Muscle layer of colon (tissue), 2 donors: ENCODE measurements around the gene PCTP.

Experiments
- H3K27ac ChIP-seq: one replicate; pipeline ENCODE4 v1.7.0; 2013; ENCODE audit warnings: low read depth, mild to moderate bottlenecking, low read length, moderate library complexity
- H3K27me3 ChIP-seq, 2 donors: one replicate each; pipeline ENCODE4 v1.7.0; 2013; ENCODE audit warnings: low read length in 2 of 2, mild to moderate bottlenecking in 2 of 2; ENCODE audit not compliant: insufficient read depth in 2 of 2, control insufficient read depth in 1 of 2
- H3K36me3 ChIP-seq: one replicate; pipeline ENCODE4 v1.7.0; 2013; ENCODE audit warnings: mild to moderate bottlenecking, low read length; ENCODE audit not compliant: insufficient read depth
- H3K4me1 ChIP-seq: one replicate; pipeline ENCODE4 v1.7.0; 2013; ENCODE audit warnings: mild to moderate bottlenecking, low read length; ENCODE audit not compliant: insufficient read depth
- H3K4me3 ChIP-seq, 2 donors: one replicate each; pipeline ENCODE4 v1.7.0; 2013; ENCODE audit warnings: low read length in 2 of 2, low read depth in 1 of 2, mild to moderate bottlenecking in 1 of 2, moderate library complexity in 1 of 2
- H3K9ac ChIP-seq: one replicate; pipeline ENCODE4 v1.7.0; 2013; ENCODE audit warnings: low read length
- H3K9me3 ChIP-seq: one replicate; pipeline ENCODE4 v1.7.0; 2013; ENCODE audit warnings: mild to moderate bottlenecking, low read length
- donor health status: abdominal sarcoma.
- donor health status: Adenocarcinoma of cecum.

Gene PCTP

GRCh38 chr17:55776271-55776670, 25.4 kb downstream of the PCTP start:
- H3K27me3 ChIP-seq: no peaks in the 10 kb centered on the region
- no peaks in the 10 kb centered on the region for H3K4me1 ChIP-seq
- peaks cover 58% of the 10 kb centered on the region for H3K36me3 ChIP-seq
- H3K4me3 ChIP-seq: no peak overlapping the region
- no peak overlapping the region for H3K27ac ChIP-seq
- no peak overlapping the region for H3K9ac ChIP-seq
- H3K9me3 ChIP-seq: no peaks in the 10 kb centered on the region

DNA sequence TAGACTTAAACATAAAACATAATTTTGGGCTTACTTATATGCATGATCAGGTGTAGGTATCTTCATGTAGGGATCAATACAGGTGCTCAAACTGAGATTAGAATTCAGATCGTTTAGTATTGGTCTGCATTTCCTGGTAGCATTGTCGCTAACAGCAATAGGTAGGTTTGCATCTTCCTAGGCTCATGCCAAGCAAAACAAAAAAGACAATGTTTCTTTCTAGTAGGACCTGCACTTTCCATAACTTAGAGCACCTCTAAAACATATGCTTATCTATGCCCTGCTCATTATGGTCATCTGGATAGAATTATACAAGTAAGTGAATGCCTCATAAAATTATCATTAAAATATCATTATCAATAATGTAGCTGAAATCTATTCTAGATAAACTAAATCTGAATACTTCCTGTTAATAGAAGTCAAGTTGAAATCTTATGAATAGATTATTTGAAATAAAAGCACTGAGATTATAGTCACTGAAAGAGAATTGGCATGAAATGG, 26.7 kb downstream of the PCTP start:
- Histone ChIP-seq H3K9me3 (no peaks in the 10 kb centered on the region), H3K36me3 (peaks cover 45% of the 10 kb centered on the region), H3K27ac (no peak overlapping the region), H3K27me3 (no peaks in the 10 kb centered on the region), H3K4me3 (no peak overlapping the region), H3K4me1 (no peaks in the 10 kb centered on the region), H3K9ac (no peak overlapping the region)

- H3K4me1 ChIP-seq: no peaks in the 10 kb centered on the region
- no peak overlapping the region for H3K4me3 ChIP-seq
- H3K27me3 ChIP-seq: no peaks in the 10 kb centered on the region
- no peaks in the 10 kb centered on the region for H3K9me3 ChIP-seq
- no peak overlapping the region for H3K27ac ChIP-seq
- no peak overlapping the region for H3K9ac ChIP-seq
- H3K36me3 ChIP-seq: peaks cover 36% of the 10 kb centered on the region
Measured at GRCh38 chr17:55778389-55779118, 27.7 kb downstream of the PCTP start.

DNA sequence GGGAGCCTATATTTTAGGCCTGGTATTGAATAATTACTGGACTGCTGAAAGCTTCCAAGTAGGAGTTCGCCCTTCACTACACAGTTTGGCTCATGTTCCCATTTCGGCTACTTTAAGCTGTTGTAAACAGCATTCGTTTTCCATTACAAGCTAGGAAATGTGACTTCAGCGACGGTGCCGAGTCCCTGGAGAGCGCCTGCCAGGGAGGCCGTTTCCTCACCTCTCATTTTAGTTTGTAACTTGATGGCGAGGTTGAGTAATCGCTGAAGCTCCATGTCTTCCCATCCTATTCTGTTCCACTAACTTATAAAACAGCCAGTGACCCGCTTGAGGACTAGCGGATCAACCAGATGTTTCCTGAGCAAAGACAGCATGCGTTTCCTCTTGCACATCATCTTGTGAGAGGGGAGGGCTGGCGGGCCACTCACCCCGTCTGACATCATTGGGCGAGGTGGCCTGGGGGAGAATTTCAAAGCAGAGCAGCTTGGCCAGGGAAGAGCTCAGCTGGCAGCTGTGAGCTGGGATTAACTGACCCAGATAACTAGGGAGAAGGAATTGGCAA, 32.9 kb downstream of the PCTP start:
- Histone ChIP-seq H3K27ac (no peak overlapping the region), H3K9ac (no peak overlapping the region), H3K4me1 (no peaks in the 10 kb centered on the region), H3K27me3 (no peaks in the 10 kb centered on the region), H3K4me3 (no peak overlapping the region), H3K36me3 (no peaks in the 10 kb centered on the region), H3K9me3 (no peaks in the 10 kb centered on the region)

GRCh38 chr17:55784666-55785065, 33.8 kb downstream of the PCTP start:
- Histone ChIP-seq H3K36me3 (no peaks in the 10 kb centered on the region), H3K9me3 (no peaks in the 10 kb centered on the region), H3K4me1 (no peaks in the 10 kb centered on the region), H3K4me3 (no peak overlapping the region), H3K27ac (no peak overlapping the region), H3K27me3 (no peaks in the 10 kb centered on the region), H3K9ac (no peak overlapping the region)

- H3K4me1 ChIP-seq: no peaks in the 10 kb centered on the region
- H3K9ac ChIP-seq: no peak overlapping the region
- H3K9me3 ChIP-seq: no peaks in the 10 kb centered on the region
- no peaks in the 10 kb centered on the region for H3K36me3 ChIP-seq
- H3K4me3 ChIP-seq: no peak overlapping the region
- peak overlapping the region; percentile 19 for H3K27ac ChIP-seq
- H3K27me3 ChIP-seq: no peaks in the 10 kb centered on the region
Measured at GRCh38 chr17:55785181-55785580, 34.3 kb downstream of the PCTP start.

DNA sequence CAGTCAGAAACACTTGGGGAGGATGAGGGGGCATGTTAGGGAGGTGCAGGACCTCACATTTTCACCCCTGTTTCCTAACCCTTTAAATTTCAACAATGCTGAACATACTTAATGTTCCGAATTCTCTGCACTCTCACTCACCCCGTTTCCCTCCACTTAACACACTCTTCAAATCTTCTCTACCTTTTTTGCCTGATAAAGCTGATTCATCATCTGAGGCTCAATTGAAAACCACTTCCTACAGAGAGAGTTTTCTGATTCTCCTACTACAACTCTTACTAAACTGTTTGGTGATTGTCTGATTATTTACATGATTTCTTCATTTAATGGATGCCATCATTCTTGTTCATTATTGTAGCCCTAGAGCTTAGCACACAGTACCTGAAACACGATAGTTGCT, 42.4 kb downstream of the PCTP start:
- no peaks in the 10 kb centered on the region for H3K36me3 ChIP-seq
- no peak overlapping the region for H3K4me3 ChIP-seq
- no peak overlapping the region for H3K9ac ChIP-seq
- no peaks in the 10 kb centered on the region for H3K4me1 ChIP-seq
- no peaks in the 10 kb centered on the region for H3K9me3 ChIP-seq
- H3K27ac ChIP-seq: no peak overlapping the region
- H3K27me3 ChIP-seq: no peaks in the 10 kb centered on the region

DNA sequence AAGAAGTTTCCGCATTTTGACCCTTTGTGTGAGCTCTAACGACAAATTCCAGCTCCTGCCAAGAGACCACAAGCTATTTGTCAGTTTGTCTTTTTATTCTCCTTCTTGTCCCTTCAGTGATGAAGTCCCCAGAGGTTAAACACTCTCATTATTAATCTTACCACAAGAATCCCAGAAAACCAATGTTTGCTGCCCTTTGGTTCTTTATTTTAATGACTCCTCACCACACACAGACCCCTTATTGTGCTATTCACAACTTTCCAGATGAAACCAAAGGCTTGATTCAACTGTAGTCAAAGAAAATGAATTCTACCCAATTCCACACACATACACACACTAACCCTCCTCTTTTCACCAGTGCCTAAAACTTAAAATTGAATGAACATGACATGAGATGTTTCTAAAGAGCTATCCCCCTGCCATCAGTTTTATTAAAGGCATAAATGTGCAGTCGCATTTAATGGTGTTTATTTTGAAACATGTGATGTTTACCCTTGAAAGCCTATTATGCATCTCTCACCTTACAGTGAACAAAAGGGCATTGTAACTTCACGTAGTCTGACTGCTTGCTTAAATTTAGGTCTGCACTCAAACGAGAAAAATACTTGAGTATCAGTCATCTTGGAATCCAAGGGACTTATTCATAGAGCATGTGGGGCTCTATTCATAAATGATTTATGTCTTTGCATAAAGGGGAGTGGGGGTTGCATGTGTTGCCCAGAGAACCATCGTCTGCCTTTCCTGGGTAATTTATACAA, 44.1 kb downstream of the PCTP start:
- H3K27me3 ChIP-seq: no peaks in the 10 kb centered on the region
- no peak overlapping the region for H3K9ac ChIP-seq
- H3K4me3 ChIP-seq: no peak overlapping the region
- no peaks in the 10 kb centered on the region for H3K4me1 ChIP-seq
- H3K9me3 ChIP-seq: no peaks in the 10 kb centered on the region
- H3K27ac ChIP-seq: no peak overlapping the region
- no peaks in the 10 kb centered on the region for H3K36me3 ChIP-seq

DNA sequence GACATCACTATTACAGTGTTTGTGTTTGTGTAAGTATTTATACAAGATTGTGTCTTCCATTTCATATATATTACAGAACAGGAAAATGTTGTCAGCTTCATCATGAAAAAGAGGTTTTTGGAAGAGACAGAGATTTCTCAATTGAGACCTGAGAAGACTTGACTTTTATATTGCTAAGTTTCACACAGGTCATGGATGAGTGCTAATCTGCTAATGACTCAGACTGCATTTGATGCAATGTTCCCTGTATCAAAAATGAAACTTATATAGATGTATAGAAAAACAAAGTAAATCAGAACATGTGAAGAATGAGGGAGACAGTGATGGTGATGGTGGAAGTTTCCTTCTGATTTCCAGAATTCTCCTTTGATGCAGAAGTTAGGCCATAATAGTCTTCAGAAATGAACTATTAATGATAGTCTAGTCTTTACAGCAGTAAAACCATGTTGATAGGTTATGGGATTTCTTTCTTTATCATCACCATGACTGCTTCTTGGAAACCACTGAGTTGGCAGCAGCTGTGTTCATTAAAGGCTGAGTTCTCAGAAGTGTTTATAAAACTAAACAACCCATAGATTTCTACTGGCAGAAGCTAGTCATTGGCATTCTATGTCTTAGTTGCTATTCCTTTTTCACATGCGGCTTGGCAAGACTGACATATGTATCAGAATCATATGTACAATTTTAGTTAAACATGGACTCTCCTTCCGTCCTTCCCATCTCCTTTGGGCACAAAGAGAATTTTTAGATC, 56.1 kb downstream of the PCTP start:
- peaks cover 9% of the 10 kb centered on the region for H3K4me1 ChIP-seq
- H3K27me3 ChIP-seq: no peaks in the 10 kb centered on the region
- H3K9me3 ChIP-seq: no peaks in the 10 kb centered on the region
- no peak overlapping the region for H3K27ac ChIP-seq
- H3K36me3 ChIP-seq: no peaks in the 10 kb centered on the region
- H3K4me3 ChIP-seq: no peak overlapping the region
- H3K9ac ChIP-seq: no peak overlapping the region

DNA sequence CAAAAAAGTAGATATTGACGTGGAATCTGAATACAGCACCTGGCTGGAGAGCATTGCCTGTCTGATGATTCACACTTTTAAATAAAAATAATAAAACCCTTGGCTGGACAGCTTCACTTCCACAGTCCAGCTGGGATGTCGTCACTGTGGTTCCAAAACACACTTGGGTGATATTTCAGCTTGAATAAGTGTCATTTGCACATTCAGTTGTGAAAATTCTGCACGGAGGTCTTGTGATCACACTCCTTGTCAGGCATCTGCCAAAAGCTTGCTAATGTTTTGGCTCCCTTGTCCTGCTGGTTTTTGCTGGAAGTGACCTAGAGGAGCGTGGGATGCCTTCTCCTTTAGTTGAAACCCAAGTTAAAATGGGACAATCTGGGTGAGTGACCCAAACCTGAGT, 60.7 kb downstream of the PCTP start:
- H3K27ac ChIP-seq: no peak overlapping the region
- peaks cover 23% of the 10 kb centered on the region for H3K4me1 ChIP-seq
- no peak overlapping the region for H3K9ac ChIP-seq
- no peaks in the 10 kb centered on the region for H3K9me3 ChIP-seq
- no peaks in the 10 kb centered on the region for H3K36me3 ChIP-seq
- H3K27me3 ChIP-seq: no peaks in the 10 kb centered on the region
- no peak overlapping the region for H3K4me3 ChIP-seq

GRCh38 chr17:55812323-55812722, 61.5 kb downstream of the PCTP start:
- Histone ChIP-seq H3K36me3 (no peaks in the 10 kb centered on the region), H3K4me3 (no peak overlapping the region), H3K27ac (no peak overlapping the region)

More at GRCh38 chr17:55812323-55812722, 61.5 kb downstream of the PCTP start:
- Histone ChIP-seq H3K9me3 (no peaks in the 10 kb centered on the region), H3K9ac (no peak overlapping the region), H3K27me3 (no peaks in the 10 kb centered on the region), H3K4me1 (peaks cover 18% of the 10 kb centered on the region)
